Endodermal cell (in vitro differentiated cells): ENCODE measurements around the gene DEPP1. TPM values are rescaled to one million over a fixed set of nuclear protein-coding genes. Genes with fewer than 3 reads are reported as not detected.

Source experiments
- DNase-seq: peaks from one replicate; pipeline ENCODE4 v3.0.0-alpha.2; 2017
- H3K27ac ChIP-seq: 2 replicates; pipeline ENCODE4 v1.5.1; 2013; ENCODE audit warnings: mild to moderate bottlenecking, low read depth, low read length, moderate library complexity
- H3K27me3 ChIP-seq: 2 replicates; pipeline ENCODE4 v1.6.1; 2013; ENCODE audit warnings: mild to moderate bottlenecking, low read length, moderate library complexity; ENCODE audit not compliant: insufficient read depth, control insufficient read depth, poor library complexity, severe bottlenecking
- H3K36me3 ChIP-seq: 2 replicates; pipeline ENCODE4 v1.7.0; 2013; ENCODE audit warnings: mild to moderate bottlenecking, low read length, moderate library complexity; ENCODE audit not compliant: control insufficient read depth, insufficient read depth
- H3K4me1 ChIP-seq: one replicate; pipeline ENCODE4 v1.7.0; 2013; ENCODE audit warnings: low read length; ENCODE audit not compliant: control insufficient read depth, insufficient read depth
- H3K4me3 ChIP-seq: 2 replicates; pipeline ENCODE4 v1.5.1; 2013; ENCODE audit warnings: mild to moderate bottlenecking, low read length, moderate library complexity
- H3K9ac ChIP-seq: 2 replicates; pipeline ENCODE4 v1.6.1; 2013; ENCODE audit warnings: mild to moderate bottlenecking, low read length, moderate library complexity; ENCODE audit not compliant: poor library complexity, severe bottlenecking; ENCODE audit errors: extremely low read depth
- H3K9me3 ChIP-seq: 2 replicates; pipeline ENCODE4 v1.6.1; 2013; ENCODE audit warnings: mild to moderate bottlenecking, low read length, moderate library complexity; ENCODE audit not compliant: control insufficient read depth
- H3K27ac Mint-ChIP-seq: 2 replicates; pipeline ENCODE4 v1.8.0; 2020; ENCODE audit warnings: mixed read lengths
- H3K27me3 Mint-ChIP-seq: 2 replicates; pipeline ENCODE4 v1.8.0; 2021; ENCODE audit warnings: mild to moderate bottlenecking, mixed read lengths; ENCODE audit not compliant: insufficient read depth
- H3K36me3 Mint-ChIP-seq: 2 replicates; pipeline ENCODE4 v1.8.0; 2020; ENCODE audit warnings: low read depth, mixed read lengths
- H3K4me1 Mint-ChIP-seq: 2 replicates; pipeline ENCODE4 v1.8.0; 2020; ENCODE audit warnings: mixed read lengths
- H3K4me3 Mint-ChIP-seq: 2 replicates; pipeline ENCODE4 v1.8.0; 2020; ENCODE audit warnings: mild to moderate bottlenecking, moderate library complexity, mixed read lengths
- H3K9me3 Mint-ChIP-seq: 2 replicates; pipeline ENCODE4 v1.8.0; 2020; ENCODE audit warnings: mild to moderate bottlenecking, mixed read lengths
- CTCF ChIP-seq: fragments of 200-600 bp; sonication (generic); conservative IDR thresholded peaks from 2 replicates; pipeline ENCODE4 v1.5.0; 2021; ENCODE audit warnings: antibody characterized with exemption, mild to moderate bottlenecking
- WGBS, 2 experiments: methylation state at CpG; one replicate each; pipeline versions ENCODE4 v1.1.5 to v1.1.7; 2013; ENCODE audit warnings: missing lambda C conversion rate in 2 of 2, mixed read lengths in 1 of 2; ENCODE audit not compliant: insufficient coverage in 1 of 2, insufficient read length in 1 of 2; 5-methylcytosine and 5-hydroxymethylcytosine counted together
- total RNA-seq, 2 donors: library from RNA; stranded (reverse); fragmentation: NEBNext Ultra II Directional in 1 of 2; extraction: Animal tissue kit (Norgen Biotek cat#: 25700) in 1 of 2; gene quantifications; 2 replicates in 1 of 2; 3 replicates in 1 of 2; pipeline ENCODE4 v1.2.1, GENCODE V29; 2021

Gene DEPP1
- total RNA-seq, 2 donors from 2014 or later = 1.3 to 2.6 TPM

GRCh38 chr10:44968500-44969400 is 9.9 kb downstream of the DEPP1 start:
- Histone ChIP-seq H3K36me3 (no peaks in the 10 kb centered on the region), H3K27me3 (no peaks in the 10 kb centered on the region), H3K9ac (no peak overlapping the region), H3K4me1 (peaks cover 9% of the 10 kb centered on the region), H3K4me3 (no peak overlapping the region), H3K9me3 (no peaks in the 10 kb centered on the region), H3K27ac (no peak overlapping the region)
- Mint-ChIP-seq H3K4me1 (peaks cover 29% of the 10 kb centered on the region), H3K4me3 (no peak overlapping the region), H3K27me3 (peaks cover 3% of the 10 kb centered on the region), H3K36me3 (peaks cover 3% of the 10 kb centered on the region), H3K27ac (no peak overlapping the region), H3K9me3 (no peaks in the 10 kb centered on the region)
- DNase-seq = no peak
- TF ChIP-seq CTCF = no peak
- 88 to 91% methylated on average over 5 to 11 of the region's 11 CpGs for WGBS, 2 experiments

- Histone ChIP-seq H3K27me3 (no peaks in the 10 kb centered on the region), H3K36me3 (no peaks in the 10 kb centered on the region), H3K4me3 (no peak overlapping the region), H3K9ac (no peak overlapping the region), H3K4me1 (peaks cover 9% of the 10 kb centered on the region), H3K27ac (no peak overlapping the region), H3K9me3 (no peaks in the 10 kb centered on the region)
- TF ChIP-seq CTCF = no peak
- Mint-ChIP-seq H3K4me1 (peaks cover 27% of the 10 kb centered on the region), H3K9me3 (no peaks in the 10 kb centered on the region), H3K4me3 (no peak overlapping the region), H3K27me3 (peaks cover 3% of the 10 kb centered on the region), H3K27ac (no peak overlapping the region), H3K36me3 (peaks cover 3% of the 10 kb centered on the region)
- no peak for DNase-seq
- 90 to 100% methylated on average over 1 to 3 of the region's 3 CpGs for WGBS, 2 experiments
Observed at GRCh38 chr10:44968091-44968490, 10.5 kb downstream of the DEPP1 start.

- Mint-ChIP-seq H3K27me3 (peaks cover 3% of the 10 kb centered on the region), H3K36me3 (peaks cover 3% of the 10 kb centered on the region), H3K4me1 (peaks cover 26% of the 10 kb centered on the region), H3K4me3 (no peak overlapping the region), H3K9me3 (no peaks in the 10 kb centered on the region), H3K27ac (no peak overlapping the region)
- Histone ChIP-seq H3K27me3 (no peaks in the 10 kb centered on the region), H3K9ac (no peak overlapping the region), H3K4me3 (no peak overlapping the region), H3K27ac (no peak overlapping the region), H3K9me3 (no peaks in the 10 kb centered on the region), H3K36me3 (no peaks in the 10 kb centered on the region), H3K4me1 (peaks cover 9% of the 10 kb centered on the region)
- no peak for TF ChIP-seq CTCF
- 84 to 100% methylated on average over 2 to 4 of the region's 4 CpGs for WGBS, 2 experiments
- peak; percentile 29 for DNase-seq
Observed at GRCh38 chr10:44967616-44968015, 11.0 kb downstream of the DEPP1 start.
